ENCODE data around the gene KIF12.
A peak's percentile ranks its signal among the peaks of the same experiment; 100 is the strongest.
"Not testable (repeated sequence)": the region's sequence is repeated elsewhere in the genome, so short reads cannot be mapped to it uniquely, and the experiment has no call there.

KIF12 gene

GRCh38 chr9:114083666-114084065, 15.4 kb downstream of the KIF12 start:
- no peak for FAIRE-seq

GRCh38 chr9:114082763-114083412, 16.2 kb downstream of the KIF12 start:
- FAIRE-seq = not testable (repeated sequence)

DNA sequence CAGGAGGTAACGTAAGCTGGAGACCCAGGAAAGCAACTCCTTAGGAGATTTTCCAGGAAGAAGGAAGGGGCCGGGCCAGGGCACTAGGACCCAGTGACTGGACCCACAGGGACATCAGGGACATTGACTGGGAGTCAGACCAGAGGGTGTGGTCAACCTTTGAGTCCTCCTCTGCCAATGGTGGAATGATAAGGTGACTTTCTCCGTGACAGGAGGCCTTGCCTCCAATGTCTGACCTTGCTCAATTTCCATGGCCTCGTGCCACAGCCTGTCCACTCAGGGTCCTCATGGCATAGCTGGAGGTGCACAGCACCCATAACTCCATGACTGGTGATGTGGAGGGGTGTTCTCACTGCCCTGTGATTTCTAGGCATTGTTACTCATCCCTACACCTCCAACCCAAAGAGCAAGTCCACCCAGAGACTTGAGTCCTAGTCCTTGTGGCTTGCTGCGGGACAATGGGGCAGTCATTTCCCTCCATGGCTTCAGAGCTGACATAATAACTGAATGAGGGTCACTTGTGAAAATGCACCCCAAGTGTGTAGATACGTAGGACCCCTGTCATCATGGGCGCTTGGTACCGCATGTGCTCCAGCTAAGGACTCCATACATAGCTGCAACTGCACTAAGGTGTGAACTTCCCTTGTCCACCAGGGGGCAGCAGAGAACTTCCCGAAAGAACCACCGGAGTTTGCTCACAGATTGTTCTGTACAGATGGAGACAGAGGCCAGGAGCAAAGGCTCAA, 16.9 kb downstream of the KIF12 start:
- peak; percentile 81 for FAIRE-seq

GRCh38 chr9:114081441-114082016, 17.6 kb downstream of the KIF12 start:
- no peak for FAIRE-seq

- FAIRE-seq = no peak
These were observed 18.2 kb downstream of the KIF12 start for GRCh38 chr9:114080773-114081440.

GRCh38 chr9:114080195-114080772, 18.8 kb downstream of the KIF12 start:
- FAIRE-seq = no peak

- FAIRE-seq = no peak
These were observed 20.3 kb downstream of the KIF12 start for GRCh38 chr9:114078781-114079156.

DNA sequence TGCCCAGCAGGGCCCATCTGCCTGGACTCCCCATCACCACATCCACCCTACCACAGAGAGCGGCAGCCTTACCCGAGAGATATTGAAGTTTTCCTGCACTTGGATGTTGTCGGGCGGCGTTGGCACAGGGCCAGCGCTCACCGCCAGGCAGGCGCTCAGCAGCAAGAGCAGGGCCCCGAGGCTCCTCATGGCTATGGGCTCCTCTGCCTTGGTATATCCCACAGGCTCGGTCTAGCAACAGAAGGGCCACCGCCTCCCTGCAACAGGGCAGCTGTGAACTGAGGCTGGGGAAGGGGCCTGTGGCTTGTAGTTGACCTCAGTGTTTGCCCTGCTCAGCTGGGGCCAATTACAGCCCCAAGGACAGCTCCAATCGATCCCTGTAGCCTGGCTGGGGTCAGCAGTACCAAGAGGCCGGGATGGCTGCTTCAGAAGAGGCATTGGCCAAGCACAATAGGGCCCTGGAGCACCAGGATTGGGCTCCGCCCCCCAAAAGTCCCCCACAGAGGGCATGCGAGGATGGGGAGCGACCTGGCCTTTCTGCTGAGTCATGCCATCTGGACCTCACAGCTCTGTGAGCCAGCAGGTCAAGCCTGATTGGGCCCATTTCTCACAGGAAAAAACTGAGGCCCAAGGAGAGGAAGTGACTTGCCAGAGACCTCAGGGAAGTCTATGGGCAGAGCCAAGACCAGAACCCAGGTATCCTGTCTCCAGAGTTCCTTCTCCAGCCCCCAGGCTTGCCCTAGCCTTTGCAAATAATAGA, 20.9 kb downstream of the KIF12 start, which contains the start of gene AMBP:
Gene AMBP, minus strand, starts transcription at position 280 of the 760 bp plus-strand sequence. Its CDS starts 91 bp downstream, at position 189.
- no peak for FAIRE-seq

- no peak for FAIRE-seq
These were observed 21.8 kb downstream of the KIF12 start for GRCh38 chr9:114077162-114077837.

GRCh38 chr9:114076237-114077161, 22.6 kb downstream of the KIF12 start:
- no peak for FAIRE-seq

DNA sequence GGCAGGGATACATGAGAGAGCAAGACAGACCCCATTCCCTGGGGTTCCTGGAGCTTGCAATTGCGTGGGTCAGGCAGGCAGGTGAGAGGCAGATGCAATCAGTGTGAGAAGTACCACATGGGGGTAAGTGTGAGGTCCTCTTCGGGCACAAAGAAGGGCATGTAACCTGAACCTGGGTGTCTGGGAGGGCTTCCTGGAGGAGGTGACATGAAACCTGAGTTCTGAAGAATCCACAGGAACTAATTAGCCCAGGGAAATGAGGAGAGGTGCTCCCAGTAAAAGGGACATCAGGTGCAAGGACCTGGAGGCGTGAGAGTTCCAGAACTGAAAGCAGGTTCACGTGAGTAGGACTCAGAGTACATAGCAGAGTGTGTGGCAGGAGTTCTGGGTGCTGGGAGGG, 23.5 kb downstream of the KIF12 start:
- FAIRE-seq = no peak

- FAIRE-seq = no peak
These were observed 26.6 kb downstream of the KIF12 start for GRCh38 chr9:114072184-114073140.

- no peak for FAIRE-seq
These were observed 27.8 kb downstream of the KIF12 start for GRCh38 chr9:114071197-114071795.

GRCh38 chr9:114070188-114071103, 28.6 kb downstream of the KIF12 start:
- no peak for FAIRE-seq

GRCh38 chr9:114069476-114070187, 29.5 kb downstream of the KIF12 start:
- no peak for FAIRE-seq

DNA sequence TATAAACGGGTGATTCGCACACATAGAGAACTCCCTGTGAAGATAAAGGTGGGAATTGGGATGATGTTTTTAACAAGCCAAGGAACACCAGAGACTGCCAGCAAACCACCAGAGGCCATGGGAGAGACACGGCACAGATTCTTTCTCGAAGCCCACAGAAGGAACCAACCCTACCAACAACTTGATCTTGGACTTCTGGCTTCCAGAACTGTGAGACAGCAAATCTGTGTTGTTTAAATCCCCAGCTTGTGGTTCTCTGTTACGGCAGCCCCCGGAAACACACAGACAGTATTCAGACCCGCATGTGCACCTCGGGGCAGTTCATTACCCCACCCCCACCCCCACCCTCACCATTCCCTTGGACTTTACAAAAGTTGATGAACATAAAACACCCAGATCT, 33.8 kb downstream of the KIF12 start:
- FAIRE-seq = no peak

GRCh38 chr9:114061830-114062474, 37.1 kb downstream of the KIF12 start:
- no peak for FAIRE-seq

Measured in G401.6 (cell line).